CD1c-positive myeloid dendritic cell (primary cell): Measurements from ENCODE around the gene LPP.

Source experiments
- DNase-seq: peaks from one replicate; pipeline ENCODE4 v3.0.0-alpha.2; 2016; ENCODE audit errors: extremely low spot score

LPP gene

GRCh38 chr3:188220097-188220788 lies 66.3 kb downstream of the LPP start:
- DNase-seq: no peak

GRCh38 chr3:188220988-188221818 lies 67.2 kb downstream of the LPP start:
- DNase-seq: no peak

- DNase-seq: no peak
These were observed 70.0 kb downstream of the LPP start for GRCh38 chr3:188223936-188224335.

- DNase-seq: no peak
These were observed 73.5 kb downstream of the LPP start for GRCh38 chr3:188227442-188227841.

DNA sequence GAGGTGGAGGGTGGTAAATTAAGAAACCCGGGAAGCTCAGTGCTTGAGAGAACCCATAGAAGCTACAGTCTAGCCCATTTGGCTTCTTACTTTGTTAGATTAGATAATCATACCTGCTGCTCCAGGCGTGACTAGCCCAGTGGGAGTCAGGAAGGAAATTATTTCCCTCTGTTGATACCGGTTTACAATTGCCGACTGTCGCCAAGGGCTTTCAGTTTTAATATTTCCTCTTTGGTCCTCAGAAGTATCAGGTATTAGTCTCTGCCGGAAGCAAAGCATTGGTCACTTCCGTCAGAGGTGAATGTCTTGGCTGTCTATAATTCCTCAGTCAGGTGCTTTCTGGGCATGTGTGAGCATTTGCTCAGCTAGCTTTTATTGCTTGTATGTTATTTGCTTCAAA lies 75.2 kb downstream of the LPP start:
- no peak for DNase-seq

GRCh38 chr3:188229726-188230125 lies 75.8 kb downstream of the LPP start:
- no peak for DNase-seq

GRCh38 chr3:188230962-188231361 lies 77.0 kb downstream of the LPP start:
- DNase-seq: no peak

DNA sequence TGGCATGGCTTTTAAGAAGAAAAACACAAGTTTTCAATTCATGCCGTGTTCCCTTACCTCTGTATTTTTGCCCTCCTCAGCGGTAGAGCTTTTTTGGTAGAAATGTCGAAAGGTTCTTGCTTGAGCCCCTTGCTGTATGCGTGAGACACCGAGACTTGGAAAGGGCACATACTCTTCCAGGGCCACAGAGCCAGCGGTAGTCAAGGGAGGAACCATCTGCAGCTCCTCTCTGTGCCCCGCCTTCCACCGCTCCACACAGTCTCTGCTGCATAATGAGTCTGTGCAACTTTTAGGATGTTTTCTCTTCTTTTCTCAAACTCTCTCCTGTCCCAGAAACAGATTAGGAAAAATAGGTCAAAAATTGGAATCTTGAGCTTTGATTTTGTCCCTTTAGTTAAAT lies 77.5 kb downstream of the LPP start:
- no peak for DNase-seq

DNA sequence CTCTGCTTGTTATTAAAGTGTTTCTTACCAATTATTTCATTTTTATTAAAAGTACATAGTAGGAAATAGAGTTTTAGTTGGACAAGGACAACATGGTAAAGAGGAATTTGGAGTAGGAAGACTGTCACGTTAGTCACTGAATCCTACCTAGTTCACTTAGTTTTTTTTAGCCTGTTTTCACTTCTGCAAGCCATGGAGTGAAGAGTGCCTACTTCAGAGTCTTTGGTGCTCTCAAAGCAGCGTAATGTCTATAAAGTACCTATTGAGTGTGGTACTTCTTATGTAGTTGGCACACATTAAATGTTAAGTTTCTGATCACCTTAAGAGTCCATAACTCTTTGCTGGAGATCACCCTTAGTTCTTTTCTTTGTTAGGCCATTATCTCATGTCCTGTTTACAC lies 78.7 kb downstream of the LPP start:
- peak; percentile 54 for DNase-seq

DNA sequence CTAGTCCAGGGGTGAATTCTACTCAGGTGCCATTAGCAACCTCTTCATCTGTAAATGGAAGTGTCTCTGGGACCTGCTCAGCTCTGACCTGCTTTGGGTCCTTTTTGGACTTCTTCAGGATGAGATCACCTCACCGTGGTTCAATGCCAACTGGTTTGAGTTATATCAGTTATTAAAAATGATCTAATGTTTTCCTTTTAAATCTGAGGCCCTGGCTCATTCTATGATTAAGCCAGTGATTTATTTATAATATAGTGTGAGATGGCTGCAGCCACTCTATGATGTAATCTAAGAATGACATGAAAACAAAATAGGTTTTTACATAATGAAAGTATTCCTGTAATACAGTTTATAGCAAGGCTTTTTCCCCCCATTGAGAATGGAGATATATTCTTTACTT lies 79.4 kb downstream of the LPP start:
- DNase-seq: no peak

GRCh38 chr3:188234132-188234531 lies 80.2 kb downstream of the LPP start:
- no peak for DNase-seq

DNA sequence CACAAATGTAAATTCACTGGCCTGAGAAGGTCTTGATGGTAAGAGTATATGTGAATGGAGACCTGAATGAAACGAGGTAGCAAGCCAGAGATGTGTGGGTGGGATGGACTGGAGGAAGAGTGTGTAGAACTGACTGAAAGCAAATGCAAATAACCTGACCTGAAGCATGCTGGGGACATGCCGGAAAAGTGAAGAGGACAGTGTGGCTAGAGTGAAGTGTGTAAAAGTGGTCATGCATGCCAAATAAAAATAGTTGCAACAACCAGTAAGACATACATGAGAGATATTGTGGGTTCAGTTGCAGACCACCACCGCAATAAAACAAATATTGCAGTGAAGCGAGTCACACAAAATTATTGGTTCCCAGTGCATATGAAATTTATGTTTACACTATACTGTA lies 82.3 kb downstream of the LPP start:
- DNase-seq: no peak

- no peak for DNase-seq
These were observed 85.1 kb downstream of the LPP start for GRCh38 chr3:188239035-188239434.

DNA sequence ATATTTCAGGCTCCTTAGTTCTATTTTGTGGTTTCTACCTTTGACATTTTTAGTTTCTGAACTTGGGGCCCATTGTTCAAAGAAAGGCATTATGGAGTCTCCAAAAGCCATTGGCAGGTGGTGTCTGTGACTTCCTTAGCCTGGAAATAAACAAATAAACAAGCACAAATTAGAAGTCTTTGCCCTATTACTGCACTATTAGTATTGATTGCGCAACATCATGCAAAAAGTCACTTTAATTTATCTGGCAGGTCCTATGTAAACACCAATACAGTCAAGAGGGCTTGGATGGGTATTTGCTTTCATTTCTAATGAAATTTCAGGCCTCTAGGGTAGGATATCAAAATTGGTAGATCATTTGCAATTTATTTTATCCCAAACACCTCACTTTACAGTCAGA lies 85.6 kb downstream of the LPP start:
- DNase-seq: no peak

DNA sequence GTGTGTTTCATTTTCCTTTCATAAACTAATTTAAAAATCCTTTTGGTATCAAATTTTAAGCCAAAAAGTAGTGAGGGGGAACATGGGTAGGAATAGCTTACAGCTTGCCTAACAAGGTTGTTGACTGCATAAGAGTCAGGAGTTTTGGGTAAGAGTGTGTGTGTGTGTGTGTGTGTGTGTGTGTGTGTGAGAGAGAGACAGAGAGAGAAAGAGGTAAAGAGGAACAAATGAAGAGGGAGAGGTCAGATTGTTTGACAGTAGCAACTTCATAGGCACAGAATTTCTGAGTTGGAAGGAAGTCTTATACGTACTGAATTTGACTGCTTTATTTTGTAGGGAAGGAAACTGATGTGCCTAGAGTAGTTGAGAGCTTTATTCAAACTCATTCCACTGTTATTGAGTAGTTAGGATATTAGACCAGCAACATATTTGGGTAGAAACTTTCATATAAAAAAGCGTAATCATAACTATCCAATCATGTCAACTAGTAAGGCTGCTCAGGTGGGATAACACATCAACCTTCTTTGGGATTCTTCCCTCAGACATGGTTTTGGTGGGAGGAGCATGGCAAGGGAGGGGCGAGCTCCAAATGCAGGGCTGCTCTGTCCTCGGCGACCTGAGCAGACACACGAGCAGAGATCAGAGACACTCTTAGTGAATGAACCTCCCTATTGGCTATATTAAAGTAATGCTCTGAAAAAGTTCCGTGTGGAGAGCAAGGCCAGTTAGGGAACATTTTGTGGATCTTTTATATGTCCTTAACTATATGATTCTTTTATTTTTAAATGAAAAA lies 86.4 kb downstream of the LPP start:
- no peak for DNase-seq

DNA sequence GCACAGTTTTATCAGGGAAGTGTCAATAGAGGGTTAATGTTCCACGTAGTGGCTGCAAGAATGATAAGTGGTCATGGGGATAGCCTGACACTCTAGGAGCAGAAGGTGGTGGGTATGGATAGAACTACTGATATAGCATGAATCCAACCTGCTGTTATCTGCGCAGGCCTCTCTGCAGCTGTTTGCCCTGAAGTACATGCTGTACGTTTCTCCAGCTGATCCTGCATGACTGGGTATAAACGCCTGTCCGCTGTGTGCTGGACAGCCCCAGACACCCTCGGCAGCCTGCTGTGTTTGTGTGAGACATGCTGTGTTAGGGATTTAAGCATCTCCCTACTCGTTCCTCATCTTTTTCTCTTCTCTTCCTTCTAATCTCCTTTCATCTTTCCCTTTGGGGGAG lies 87.1 kb downstream of the LPP start:
- no peak for DNase-seq

DNA sequence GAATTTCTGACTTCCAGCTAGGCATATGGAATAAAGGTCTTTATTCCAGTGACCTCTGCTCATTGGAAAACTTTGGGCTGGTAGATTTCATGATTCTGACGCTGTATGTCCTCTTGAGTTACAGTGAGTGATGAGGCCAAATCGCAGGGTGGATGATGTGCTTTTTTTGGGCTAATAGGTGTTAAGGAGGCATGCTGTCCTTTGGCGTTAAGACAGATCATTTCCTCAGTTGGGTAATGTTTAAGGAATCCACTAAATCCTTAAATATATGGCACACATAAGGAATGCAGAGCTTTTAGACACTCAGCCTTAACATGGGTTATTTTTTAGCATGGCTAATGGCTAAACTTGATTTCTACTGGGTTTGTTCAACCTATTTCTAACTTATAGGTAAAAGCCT lies 87.9 kb downstream of the LPP start:
- DNase-seq: no peak

DNA sequence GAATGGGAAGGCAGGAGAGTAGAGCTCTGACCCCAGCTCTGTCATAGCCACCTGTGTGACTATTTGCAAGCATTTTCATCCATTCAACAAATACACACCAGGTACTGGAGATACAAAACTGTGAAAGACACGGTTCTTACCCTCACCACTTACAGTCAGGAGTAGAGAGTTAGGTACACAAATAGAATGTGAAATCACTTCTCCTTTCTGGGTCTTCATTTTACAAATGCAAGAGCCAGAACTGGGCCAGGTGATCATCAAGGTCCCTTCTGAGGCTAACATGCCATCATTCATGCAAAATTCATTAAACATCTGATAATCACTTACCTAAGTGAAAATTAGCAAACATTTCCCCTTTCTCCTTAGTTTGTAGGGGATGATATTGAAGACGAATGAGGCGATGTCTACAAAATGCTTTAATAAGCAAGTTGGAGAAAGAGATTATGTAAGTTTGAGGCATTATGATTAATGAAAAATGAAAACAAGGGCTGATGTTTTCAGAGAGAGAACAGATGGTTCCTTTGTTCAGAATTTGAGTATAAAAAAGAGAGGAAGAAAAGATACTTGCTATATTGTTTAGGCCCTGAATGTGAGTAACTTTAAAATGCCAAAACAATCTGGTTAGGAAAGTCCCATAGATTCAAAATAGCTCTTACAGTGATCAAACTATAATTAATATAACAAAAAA lies 88.6 kb downstream of the LPP start:
- no peak for DNase-seq

DNA sequence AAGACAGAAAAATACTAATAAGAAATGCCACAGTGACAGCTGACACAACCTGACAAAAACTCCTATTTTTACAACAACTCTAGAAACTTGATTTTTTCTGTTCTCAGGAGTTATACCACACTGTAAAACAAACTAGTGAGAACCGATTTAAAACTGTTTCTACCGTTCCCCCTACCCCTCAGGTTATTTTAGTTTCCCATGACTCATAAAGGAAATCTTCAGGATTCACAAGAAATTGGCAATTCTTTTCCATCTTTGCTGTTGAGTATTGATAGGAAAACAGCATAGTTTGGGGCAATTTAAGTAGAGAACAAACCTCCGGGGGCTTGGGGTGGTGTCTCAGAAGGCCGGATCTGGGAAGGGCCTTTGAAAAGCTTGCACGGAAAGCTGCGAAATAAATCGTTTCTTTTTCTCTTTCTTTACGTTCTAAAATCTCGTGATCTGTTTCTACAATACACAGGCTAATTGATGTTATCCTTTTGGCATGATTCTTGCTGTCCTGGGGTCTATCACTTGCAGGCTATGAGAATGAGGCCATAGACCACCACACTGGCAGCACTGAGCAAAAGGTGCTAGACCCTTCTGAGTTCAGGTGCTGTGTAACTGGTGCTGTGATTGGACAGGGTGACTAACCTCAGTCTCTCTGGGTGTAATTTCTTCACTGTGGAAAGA lies 89.3 kb downstream of the LPP start:
- no peak for DNase-seq

GRCh38 chr3:188244395-188244861 lies 90.5 kb downstream of the LPP start:
- no peak for DNase-seq

- no peak for DNase-seq
These were observed 92.9 kb downstream of the LPP start for GRCh38 chr3:188246905-188247304.
